22Rv1 (cell line): Measurements from ENCODE around the gene BCAP31.

ENCODE experiments used
- H3K27ac ChIP-seq: fragments of 450-650 bp; 2 replicates; pipeline ENCODE4 v1.5.1; 2017
- ZFX ChIP-seq: fragments of 450-650 bp; IDR thresholded peaks from 2 replicates; pipeline ENCODE4 v1.6.1; 2017; ENCODE audit warnings: antibody characterized with exemption, borderline replicate concordance
- TF ChIP-seq, protein P1 (sequence below): fragments of 450-650 bp; IDR thresholded peaks from 2 replicates; pipeline ENCODE4 v1.5.1; 2017; ENCODE audit warnings: mild to moderate bottlenecking

BCAP31 gene

DNA sequence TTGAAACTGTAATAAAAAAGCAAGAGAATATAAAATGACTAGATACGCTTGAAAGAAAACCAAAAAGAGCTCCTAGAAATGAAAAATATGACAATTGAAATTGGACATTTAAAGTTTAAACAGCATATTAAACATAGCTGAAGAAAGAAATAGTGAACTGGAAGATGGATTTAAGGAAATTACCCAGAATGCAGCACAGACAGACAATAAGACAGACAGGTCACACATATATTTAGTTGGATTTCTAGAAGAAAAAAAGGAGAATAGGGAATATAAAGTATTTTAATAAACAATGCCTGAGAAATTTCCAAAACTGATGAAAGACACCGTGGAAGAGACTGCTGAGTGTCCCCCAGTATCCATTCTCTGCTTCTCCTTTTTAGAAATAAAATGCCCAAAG, 70.6 kb downstream of the BCAP31 start:
- no peak for TF ChIP-seq ZFX
- TF ChIP-seq, protein P1, sequence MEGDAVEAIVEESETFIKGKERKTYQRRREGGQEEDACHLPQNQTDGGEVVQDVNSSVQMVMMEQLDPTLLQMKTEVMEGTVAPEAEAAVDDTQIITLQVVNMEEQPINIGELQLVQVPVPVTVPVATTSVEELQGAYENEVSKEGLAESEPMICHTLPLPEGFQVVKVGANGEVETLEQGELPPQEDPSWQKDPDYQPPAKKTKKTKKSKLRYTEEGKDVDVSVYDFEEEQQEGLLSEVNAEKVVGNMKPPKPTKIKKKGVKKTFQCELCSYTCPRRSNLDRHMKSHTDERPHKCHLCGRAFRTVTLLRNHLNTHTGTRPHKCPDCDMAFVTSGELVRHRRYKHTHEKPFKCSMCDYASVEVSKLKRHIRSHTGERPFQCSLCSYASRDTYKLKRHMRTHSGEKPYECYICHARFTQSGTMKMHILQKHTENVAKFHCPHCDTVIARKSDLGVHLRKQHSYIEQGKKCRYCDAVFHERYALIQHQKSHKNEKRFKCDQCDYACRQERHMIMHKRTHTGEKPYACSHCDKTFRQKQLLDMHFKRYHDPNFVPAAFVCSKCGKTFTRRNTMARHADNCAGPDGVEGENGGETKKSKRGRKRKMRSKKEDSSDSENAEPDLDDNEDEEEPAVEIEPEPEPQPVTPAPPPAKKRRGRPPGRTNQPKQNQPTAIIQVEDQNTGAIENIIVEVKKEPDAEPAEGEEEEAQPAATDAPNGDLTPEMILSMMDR = no peak

DNA sequence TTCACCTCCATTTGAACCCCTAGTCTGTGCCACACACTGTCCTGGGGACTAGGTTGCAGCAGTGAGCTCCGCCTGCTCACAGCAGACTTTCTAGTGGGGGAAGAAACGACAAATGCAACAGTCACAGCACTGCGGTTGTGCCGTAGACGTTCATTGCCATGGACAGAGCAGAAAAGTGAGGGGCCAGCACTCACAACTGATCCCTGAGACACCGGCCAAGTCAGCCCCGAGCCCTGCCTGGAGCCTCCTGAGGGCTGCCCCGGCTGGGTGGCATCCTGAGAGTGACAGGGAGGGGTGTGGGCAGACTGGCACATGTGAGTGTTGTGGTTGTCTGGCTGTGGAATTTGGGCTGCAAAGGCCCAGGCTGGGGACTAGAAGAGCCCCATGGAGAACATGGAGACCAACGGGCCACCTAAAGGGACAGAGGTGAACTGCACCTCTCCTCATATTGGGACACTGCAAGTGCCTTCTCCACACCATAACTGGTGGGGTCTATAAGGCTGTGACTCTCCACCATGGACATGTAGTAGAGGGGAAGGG, 72.6 kb downstream of the BCAP31 start:
- no peak overlapping the region for H3K27ac ChIP-seq
- no peak for TF ChIP-seq ZFX
- TF ChIP-seq, protein P1 = peak; percentile 17; the same call in 1 of the 2 replicates

More for the DNA sequence above, 70.6 kb downstream of the BCAP31 start:
- no peak overlapping the region for H3K27ac ChIP-seq

DNA sequence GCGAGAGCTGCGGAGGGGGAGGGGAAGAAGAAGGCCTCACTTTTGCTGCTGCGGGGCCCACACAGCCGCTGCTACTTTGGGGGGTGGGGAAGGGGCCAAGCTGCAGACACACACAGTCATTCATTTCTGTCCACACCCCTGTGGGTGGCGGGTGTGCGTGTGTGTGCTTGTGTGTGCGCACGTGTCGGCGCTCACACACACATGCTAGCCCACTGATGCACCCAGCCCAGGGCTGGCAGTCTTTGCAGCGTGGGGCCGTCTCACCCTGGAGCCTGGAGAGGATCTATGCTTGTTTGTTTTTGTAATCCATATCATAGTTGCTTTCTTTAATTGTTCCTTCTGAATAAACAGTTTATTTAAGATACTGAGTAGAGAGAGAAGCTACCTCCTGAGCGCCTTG, 73.2 kb downstream of the BCAP31 start:
- TF ChIP-seq ZFX = no peak
- TF ChIP-seq, protein P1 = no peak
- no peak overlapping the region for H3K27ac ChIP-seq
